Ovary (tissue), 9 donors: ENCODE results near the gene ALOX12B. TPM values are rescaled to one million over a fixed set of nuclear protein-coding genes. Genes with fewer than 3 reads are reported as not detected.

Experiments
- DNase-seq, 5 donors: peaks; one replicate each; pipeline ENCODE4 v3.0.0-alpha.2; 2019 to 2020
- H3K27ac ChIP-seq, 2 donors: fragments of 200-600 bp; one replicate each; pipeline versions ENCODE4 v1.5.1 to v1.8.0; 2019 to 2022
- H3K27me3 ChIP-seq: fragments of 200-600 bp; one replicate; pipeline ENCODE4 v1.8.0; 2022
- H3K36me3 ChIP-seq: fragments of 200-600 bp; sonication (generic); one replicate; pipeline ENCODE4 v1.5.1; 2019
- H3K4me1 ChIP-seq: one replicate; pipeline ENCODE4 v1.8.1; 2013; ENCODE audit warnings: mild to moderate bottlenecking, moderate library complexity; ENCODE audit not compliant: insufficient read depth
- H3K4me3 ChIP-seq: fragments of 200-600 bp; sonication (generic); one replicate; pipeline ENCODE4 v1.5.1; 2017
- H3K9me3 ChIP-seq, 2 donors: fragments of 200-600 bp in 1 of 2; sonication (generic) in 1 of 2; one replicate each; pipeline versions ENCODE4 v1.5.1 to v1.8.1; 2013 to 2019; ENCODE audit warnings: mild to moderate bottlenecking in 1 of 2, moderate library complexity in 1 of 2
- EP300 ChIP-seq: sonication (generic); formaldehyde crosslinking; IDR thresholded peaks from one replicate; pipeline ENCODE4 v1.6.1; 2017; ENCODE audit warnings: antibody characterized with exemption
- POLR2A ChIP-seq: fragments of 450-650 bp; IDR thresholded peaks from one replicate; pipeline ENCODE4 v1.6.1; 2017; ENCODE audit warnings: antibody characterized with exemption, mild to moderate bottlenecking, moderate library complexity
- WGBS, 3 donors: extraction: QIAGEN DNeasy Blood & Tissue Kit in 1 of 3; methylation state at CpG; one replicate each; pipeline versions ENCODE4 v1.1.5 to v1.1.7; 2013 to 2017; 5-methylcytosine and 5-hydroxymethylcytosine counted together
- intact Hi-C, 4 donors: fragments of 100-400 bp; cut with DNase I; formaldehyde crosslinking; loops; one replicate each; pipeline versions ENCODE4 v1.11.0 to v1.15.1; 2022 to 2023
- polyA plus RNA-seq, 2 donors: library from polyadenylated mRNA; stranded (reverse); fragments of 200-250 nt in 1 of 2; fragments of 350-450 nt in 1 of 2; fragmentation: Illumina TruSeq in 1 of 2; extraction: RNeasy Lipid Tissue Mini Kit (QIAGEN cat#74804) in 1 of 2; gene quantifications; one replicate each; pipeline ENCODE4 v1.2.3, GENCODE V29; 2013 to 2014
- total RNA-seq, 7 donors: library from RNA; depleted of rRNA in 2 of 7; stranded (reverse); fragments of >200 nt in 2 of 7; fragmentation: NEBNext Ultra II Directional in 3 of 7; extraction: Animal tissue kit (Norgen Biotek cat#: 25700) in 3 of 7; gene quantifications; one replicate each; pipeline versions ENCODE4 v1.1.0 to v1.2.4, GENCODE V29; 2016 to 2023
- TF ChIP-seq, protein P1 (sequence below), 3 donors: fragments of 450-650 bp in 2 of 3; fragments of 200-600 bp in 1 of 3; IDR thresholded peaks; one replicate each; pipeline versions ENCODE4 v1.5.1 to v1.8.0; 2016 to 2022; ENCODE audit warnings: antibody characterized with exemption in 3 of 3, mild to moderate bottlenecking in 1 of 3
- donor health status: DM: no; HTN: no; CAD: no; lungs with moderate emphysema.
- donor health status: DM: no; HTN: no; CAD: no.
- donor health status: Bipolar disorder and iron deficiency.
- donor health status: DM: yes; HTN: yes; CAD: no.
- donor health status: DM: no; HTN: no; CAD: no.
- donor health status: DM: yes; HTN: yes; CAD: no.

ALOX12B gene
- total and polyA plus RNA-seq, 9 donors = 0.70 TPM; not detected in 8

DNA sequence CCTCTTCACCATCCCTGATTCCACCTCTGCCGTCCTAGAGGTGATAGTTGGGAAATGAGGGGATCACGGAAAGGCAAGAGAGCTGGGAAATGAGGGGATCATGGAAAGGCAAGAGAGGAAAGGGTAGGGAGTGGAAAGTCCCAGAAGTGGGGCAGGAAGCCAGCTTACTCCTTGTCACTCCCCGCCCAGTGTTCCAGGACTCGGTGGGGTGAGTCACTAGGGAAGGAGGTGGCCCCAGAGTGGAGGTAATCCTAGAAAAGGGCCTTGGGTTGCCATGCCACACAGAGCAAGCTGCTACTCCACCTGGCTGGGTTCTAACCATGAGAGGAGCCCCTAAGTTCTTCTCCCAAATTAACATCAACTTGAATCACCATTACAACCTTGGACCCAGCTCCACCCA is 16.0 kb upstream of the ALOX12B start:
- TF ChIP-seq POLR2A = no peak
- TF ChIP-seq, protein P1, sequence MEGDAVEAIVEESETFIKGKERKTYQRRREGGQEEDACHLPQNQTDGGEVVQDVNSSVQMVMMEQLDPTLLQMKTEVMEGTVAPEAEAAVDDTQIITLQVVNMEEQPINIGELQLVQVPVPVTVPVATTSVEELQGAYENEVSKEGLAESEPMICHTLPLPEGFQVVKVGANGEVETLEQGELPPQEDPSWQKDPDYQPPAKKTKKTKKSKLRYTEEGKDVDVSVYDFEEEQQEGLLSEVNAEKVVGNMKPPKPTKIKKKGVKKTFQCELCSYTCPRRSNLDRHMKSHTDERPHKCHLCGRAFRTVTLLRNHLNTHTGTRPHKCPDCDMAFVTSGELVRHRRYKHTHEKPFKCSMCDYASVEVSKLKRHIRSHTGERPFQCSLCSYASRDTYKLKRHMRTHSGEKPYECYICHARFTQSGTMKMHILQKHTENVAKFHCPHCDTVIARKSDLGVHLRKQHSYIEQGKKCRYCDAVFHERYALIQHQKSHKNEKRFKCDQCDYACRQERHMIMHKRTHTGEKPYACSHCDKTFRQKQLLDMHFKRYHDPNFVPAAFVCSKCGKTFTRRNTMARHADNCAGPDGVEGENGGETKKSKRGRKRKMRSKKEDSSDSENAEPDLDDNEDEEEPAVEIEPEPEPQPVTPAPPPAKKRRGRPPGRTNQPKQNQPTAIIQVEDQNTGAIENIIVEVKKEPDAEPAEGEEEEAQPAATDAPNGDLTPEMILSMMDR (IDR thresholded peaks at IDR 0.05) = no peak
- Histone ChIP-seq H3K27ac (no peak overlapping the region), H3K36me3 (no peaks in the 10 kb centered on the region), H3K4me3 (no peak overlapping the region), H3K9me3 (no peaks in the 10 kb centered on the region), H3K4me1 (no peaks in the 10 kb centered on the region), H3K27me3 (no peaks in the 10 kb centered on the region)
- no peak for DNase-seq
- intact Hi-C loops = no loop called here
- WGBS, 3 donors = 72 to 85% (median 78%) methylated on average over 4 of the region's 4 CpGs

DNA sequence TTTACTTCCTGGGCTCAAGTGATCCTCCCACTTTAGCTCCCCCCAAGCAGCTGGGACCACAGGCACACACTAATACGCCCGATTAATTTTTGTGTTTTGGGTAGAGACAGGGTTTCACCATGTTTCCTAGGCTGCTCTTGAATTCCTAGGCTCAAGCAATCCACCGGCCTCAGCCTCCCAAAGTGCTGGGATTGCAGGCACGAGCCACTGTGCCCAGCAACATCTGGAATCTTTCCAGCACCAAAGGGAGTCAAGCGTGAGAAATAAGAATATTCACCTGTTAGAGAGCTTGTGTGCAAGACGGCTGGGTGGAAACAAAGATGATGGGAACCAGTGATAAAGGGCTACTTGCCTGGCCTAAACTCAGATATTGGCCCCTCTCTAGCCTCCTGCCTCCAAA is 14.2 kb upstream of the ALOX12B start:
- WGBS, 3 donors = 67 to 71% (median 70%) methylated on average over 6 of the region's 6 CpGs
- intact Hi-C loops = no loop called here
- no peaks in the 10 kb centered on the region for H3K27me3 ChIP-seq
- H3K4me3 ChIP-seq = no peak overlapping the region
- H3K27ac ChIP-seq = no peak overlapping the region
- no peaks in the 10 kb centered on the region for H3K9me3 ChIP-seq
- H3K36me3 ChIP-seq = no peaks in the 10 kb centered on the region
- DNase-seq = no peak
- no peaks in the 10 kb centered on the region for H3K4me1 ChIP-seq
- TF ChIP-seq EP300 (no peak), POLR2A (no peak)
- TF ChIP-seq, protein P1 (IDR thresholded peaks at IDR 0.05) = no peak

DNA sequence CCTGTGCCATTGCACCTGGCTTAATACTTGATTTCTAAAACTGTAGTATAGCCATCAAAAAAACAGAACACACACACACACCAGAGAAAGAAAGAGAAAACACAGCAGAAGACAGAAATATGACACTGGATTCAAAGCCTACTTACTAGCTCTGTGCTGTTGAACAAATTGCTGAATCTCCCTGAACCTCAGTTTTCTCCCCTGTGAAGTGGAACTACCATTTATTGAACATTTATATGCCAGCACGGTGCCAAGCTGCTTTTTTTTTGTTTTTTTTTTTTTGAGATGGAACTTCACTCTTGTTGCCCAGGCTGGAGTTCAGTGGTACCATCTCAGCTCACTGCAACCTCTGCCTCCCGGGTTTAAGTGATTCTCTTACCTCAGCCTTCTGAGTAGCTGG is 13.2 kb upstream of the ALOX12B start:
- H3K27ac ChIP-seq = no peak overlapping the region
- no peaks in the 10 kb centered on the region for H3K9me3 ChIP-seq
- H3K27me3 ChIP-seq = no peaks in the 10 kb centered on the region
- no peaks in the 10 kb centered on the region for H3K36me3 ChIP-seq
- no peak overlapping the region for H3K4me3 ChIP-seq
- DNase-seq = no peak
- H3K4me1 ChIP-seq = no peaks in the 10 kb centered on the region
- TF ChIP-seq, protein P1 (IDR thresholded peaks at IDR 0.05) = no peak
- TF ChIP-seq EP300 (no peak), POLR2A (no peak)
- intact Hi-C loops = no loop called here
- WGBS, 3 donors = 75 to 80% (median 80%) methylated on average over 2 of the region's 2 CpGs

DNA sequence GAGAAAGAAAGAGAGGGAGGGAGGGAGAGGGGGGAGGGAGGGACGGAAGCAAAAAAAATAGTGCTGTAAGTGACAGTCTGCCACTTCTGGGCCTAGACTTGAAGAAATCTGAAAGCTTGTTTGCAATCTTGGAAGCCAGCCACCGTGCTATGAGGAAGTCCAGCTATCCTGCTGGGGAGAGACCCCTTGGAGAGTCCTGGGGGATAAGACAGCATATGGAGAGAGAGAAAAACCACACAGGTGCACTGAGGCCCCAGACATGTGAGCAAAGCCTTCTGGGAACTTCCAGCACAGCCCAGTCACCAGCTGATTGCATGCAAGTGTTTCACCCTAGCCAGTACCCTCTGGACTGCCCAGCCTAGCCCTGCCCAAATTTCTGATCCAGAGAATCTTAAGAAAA is 12.6 kb upstream of the ALOX12B start:
- Histone ChIP-seq H3K27me3 (no peaks in the 10 kb centered on the region), H3K4me1 (no peaks in the 10 kb centered on the region), H3K4me3 (no peak overlapping the region), H3K9me3 (no peaks in the 10 kb centered on the region), H3K27ac (no peak overlapping the region), H3K36me3 (no peaks in the 10 kb centered on the region)
- intact Hi-C loops = no loop called here
- WGBS, 3 donors = 41 to 55% (median 43%) methylated on average over 2 of the region's 2 CpGs
- no peak for TF ChIP-seq POLR2A
- TF ChIP-seq EP300 = no peak
- TF ChIP-seq, protein P1 (IDR thresholded peaks at IDR 0.05) = no peak
- no peak for DNase-seq

DNA sequence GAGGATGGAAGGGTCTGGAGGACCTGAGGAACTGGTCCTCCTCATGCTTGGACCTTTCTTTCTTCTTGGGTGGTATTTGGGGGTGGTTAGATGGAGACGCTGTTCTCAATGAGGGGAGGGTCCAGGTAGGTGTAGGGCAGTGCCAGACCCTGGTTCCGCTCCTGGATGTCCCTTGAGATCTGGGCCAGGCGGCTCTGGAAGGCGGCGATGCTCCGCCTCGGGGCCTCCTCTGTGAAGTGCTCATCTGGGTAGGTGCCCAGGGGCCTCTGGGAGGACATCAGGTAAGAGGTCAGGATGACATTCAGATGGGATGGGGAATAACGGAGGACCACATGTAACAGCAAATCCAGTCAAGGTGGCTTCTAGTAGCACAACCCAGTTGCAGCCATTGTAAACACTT is 9.0 kb upstream of the ALOX12B start:
- TF ChIP-seq EP300 (no peak), POLR2A (no peak)
- TF ChIP-seq, protein P1 (IDR thresholded peaks at IDR 0.05) = no peak
- no peaks in the 10 kb centered on the region for H3K36me3 ChIP-seq
- no peaks in the 10 kb centered on the region for H3K27me3 ChIP-seq
- no peak for DNase-seq
- no peaks in the 10 kb centered on the region for H3K9me3 ChIP-seq
- no peak overlapping the region for H3K27ac ChIP-seq
- H3K4me3 ChIP-seq = no peak overlapping the region
- intact Hi-C loops = no loop called here
- no peaks in the 10 kb centered on the region for H3K4me1 ChIP-seq
- WGBS, 3 donors = 82 to 88% (median 86%) methylated on average over 8 of the region's 8 CpGs
